ENCODE results near the gene ELL. TPM values are rescaled to one million over a fixed set of nuclear protein-coding genes. Genes with fewer than 3 reads are reported as not detected.
A peak's percentile ranks its signal among the peaks of the same experiment; 100 is the strongest.

Gene ELL
- total and polyA plus RNA-seq, 9 of the 15 experiments (the other 6 are each of a cell fraction or from before 2014, with no cell fraction given) = 0.24 to 22.5 (median 4.1) TPM

- TF ChIP-seq CBX3 (IDR thresholded peaks at IDR 0.05; ENCODE audit: borderline replicate concordance in 1 of 2, low read length in 2 of 2) (0 out of 3 replicates have a peak, but pooled peaks of 1 of the 2 experiments have one; percentile 17), ZNF518B (CRISPR knock-in tag; IDR thresholded peaks at IDR 0.05) (no peak), FOXA3 (CRISPR knock-in tag; conservative IDR thresholded peaks at IDR 0.05 in 1 of 2, IDR thresholded peaks at IDR 0.05 in 1 of 2) (peak in 1 of 2 experiments; percentile 40; a peak in 1 of 4 replicates), XRCC3 (IDR thresholded peaks at IDR 0.05) (no peak), ZNF639 (CRISPR knock-in tag; conservative IDR thresholded peaks at IDR 0.05 in 1 of 2, IDR thresholded peaks at IDR 0.05 in 1 of 2) (no peak), MCM2 (IDR thresholded peaks at IDR 0.05; ENCODE audit: low read depth) (no peak), ZNF445 (CRISPR knock-in tag; IDR thresholded peaks at IDR 0.05; ENCODE audit: low read depth) (no peak), SRSF3 (IDR thresholded peaks at IDR 0.05; ENCODE audit: insufficient read depth, low read length) (no peak), ZZZ3 (IDR thresholded peaks at IDR 0.05) (no peak), IRF9 (tag; IDR thresholded peaks at IDR 0.05) (no peak), THAP7 (CRISPR knock-in tag; IDR thresholded peaks at IDR 0.05) (no peak)
Observed at GRCh38 chr19:18414504-18415177, 107.2 kb downstream of the ELL start (continued).
